NCI-H1105 treated with DMSO at 0.1 percent for 48 hours (cell line): ENCODE data around the gene SPRY4.
"Not testable (repeated sequence)": the region's sequence is repeated elsewhere in the genome, so short reads cannot be mapped to it uniquely, and the experiment has no call there.

Source experiments
- DNase-seq: peaks from one replicate; lab custom pipeline; 2025; lab: John Stamatoyannopoulos, UW

The SPRY4 gene

DNA sequence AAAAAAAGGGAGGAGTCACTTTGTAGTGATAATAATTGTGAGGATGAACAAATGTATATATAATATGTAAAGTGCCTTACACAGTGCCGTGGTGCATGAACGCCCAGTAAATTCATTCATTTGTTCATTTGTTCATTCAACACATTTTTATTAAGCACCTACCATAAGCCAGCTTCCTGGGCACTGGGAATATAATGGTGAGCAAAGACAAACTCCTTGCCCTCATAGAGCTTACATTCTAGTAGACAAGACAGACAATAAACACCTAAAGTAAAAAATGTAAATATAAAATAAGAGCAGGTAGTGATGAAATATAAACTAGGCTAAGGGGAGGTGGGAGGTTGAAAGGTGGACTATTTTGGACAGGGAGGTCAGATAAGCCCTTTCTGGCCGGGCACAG, 32.0 kb downstream of the SPRY4 start:
- DNase-seq: no peak

DNA sequence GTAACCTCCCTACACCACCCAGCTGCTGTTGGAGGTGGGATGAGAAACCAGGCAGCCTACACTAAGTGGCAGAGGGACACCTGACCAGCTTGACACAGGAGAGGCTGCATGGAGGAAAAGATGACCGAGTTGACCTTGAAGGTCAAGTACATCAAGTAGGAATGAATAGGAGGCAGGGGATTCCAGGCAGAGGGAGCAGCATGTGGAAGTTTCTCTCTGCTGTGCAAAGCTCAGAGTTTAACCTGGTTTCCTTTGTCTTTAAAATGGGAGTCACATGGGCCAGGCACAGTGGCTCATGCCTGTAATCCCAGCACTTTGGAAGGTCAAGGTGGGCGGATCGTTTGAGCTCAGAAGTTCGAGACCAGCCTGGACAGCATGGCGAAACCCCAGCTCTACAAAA, 32.6 kb downstream of the SPRY4 start:
- DNase-seq: no peak

DNA sequence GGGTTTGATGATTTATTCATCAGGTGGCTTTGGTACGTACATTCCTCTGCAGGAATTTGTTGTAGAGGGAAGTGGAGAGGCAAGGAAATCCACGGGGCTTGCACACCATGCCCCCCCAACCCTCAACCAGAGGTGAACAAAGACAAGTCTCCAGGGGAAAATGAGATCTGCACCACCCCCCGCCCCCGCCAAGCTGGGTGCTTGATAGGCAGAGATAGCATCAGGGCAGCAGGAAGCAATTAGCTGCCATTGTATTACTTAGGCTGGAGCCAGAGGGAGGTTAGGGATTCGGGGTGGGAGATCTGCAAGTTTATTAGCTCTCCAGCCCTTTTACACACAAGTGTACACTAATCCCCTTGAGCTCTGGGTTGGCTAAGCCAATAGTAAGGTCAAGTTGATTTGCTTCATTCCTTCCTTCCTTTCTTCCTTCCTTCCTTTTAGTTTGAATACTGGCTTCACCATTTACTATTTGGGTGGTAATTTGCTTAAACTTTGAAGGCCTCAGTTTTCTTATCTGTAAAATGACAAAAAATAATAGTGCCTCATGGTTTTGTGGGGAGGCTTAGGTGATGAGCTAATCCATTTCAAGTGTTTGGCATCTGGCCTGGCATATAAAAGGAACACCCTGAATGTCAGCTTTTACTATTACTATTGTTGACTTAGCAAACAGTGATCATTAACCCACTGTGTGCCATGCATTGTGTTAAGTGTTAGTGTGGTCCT, 34.1 kb downstream of the SPRY4 start:
- DNase-seq: peak; percentile 19

DNA sequence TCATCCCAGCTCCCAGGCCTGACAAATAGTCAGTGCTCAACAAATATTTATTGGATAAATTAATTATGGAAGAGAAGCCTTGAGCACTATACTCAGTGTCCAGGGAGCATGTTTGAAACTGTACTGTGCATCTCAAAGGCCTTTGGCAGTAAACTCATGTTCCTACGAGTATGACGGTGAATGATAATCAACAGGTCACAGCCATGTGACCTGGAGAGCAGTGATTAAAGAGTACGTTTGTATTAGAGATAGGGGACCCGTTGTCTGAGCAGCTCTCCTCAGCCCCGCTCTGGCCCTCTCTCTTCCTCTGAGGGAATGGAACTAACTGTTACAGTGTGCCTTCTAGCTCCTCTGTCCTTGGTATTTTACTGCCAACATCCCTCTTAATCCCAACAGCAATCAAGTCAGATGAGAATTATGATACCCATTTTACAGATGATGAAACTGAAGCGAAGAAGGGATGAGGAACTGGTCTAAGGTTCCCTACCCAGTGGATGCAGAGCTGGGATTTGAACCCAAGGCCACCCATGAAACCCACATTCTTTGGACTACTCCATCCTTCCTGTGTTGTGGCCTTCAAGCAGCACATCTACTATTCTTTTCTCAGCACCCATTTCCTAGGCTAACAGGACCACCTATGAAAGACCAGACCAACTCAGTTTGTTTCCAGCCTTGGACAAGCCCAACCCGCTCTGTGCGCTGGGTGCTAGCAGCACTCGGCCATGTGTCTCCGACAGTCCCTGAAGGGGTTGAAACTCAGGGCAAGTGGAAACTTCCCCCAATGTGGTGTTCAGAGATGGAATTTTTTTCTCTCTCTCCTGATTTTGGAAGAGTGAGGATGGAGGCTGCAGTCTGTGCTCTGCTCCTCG, 34.9 kb downstream of the SPRY4 start:
- no peak for DNase-seq

DNA sequence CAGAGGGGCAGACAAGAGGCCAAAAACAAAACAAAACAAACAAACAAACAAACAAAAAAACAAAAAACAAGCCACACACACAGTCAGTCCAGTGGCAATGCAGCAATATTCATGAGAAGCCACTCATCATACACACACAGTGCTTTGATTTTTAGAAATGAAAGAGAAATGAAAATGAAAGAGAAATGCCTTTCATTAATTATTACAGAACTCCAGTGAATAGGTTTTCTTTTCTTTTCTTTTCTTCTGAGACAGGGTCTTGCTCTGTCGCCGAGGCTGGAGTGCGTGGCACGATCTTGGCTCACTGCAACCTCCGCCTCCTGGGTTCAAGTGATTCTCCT, 36.9 kb downstream of the SPRY4 start:
- no peak for DNase-seq

DNA sequence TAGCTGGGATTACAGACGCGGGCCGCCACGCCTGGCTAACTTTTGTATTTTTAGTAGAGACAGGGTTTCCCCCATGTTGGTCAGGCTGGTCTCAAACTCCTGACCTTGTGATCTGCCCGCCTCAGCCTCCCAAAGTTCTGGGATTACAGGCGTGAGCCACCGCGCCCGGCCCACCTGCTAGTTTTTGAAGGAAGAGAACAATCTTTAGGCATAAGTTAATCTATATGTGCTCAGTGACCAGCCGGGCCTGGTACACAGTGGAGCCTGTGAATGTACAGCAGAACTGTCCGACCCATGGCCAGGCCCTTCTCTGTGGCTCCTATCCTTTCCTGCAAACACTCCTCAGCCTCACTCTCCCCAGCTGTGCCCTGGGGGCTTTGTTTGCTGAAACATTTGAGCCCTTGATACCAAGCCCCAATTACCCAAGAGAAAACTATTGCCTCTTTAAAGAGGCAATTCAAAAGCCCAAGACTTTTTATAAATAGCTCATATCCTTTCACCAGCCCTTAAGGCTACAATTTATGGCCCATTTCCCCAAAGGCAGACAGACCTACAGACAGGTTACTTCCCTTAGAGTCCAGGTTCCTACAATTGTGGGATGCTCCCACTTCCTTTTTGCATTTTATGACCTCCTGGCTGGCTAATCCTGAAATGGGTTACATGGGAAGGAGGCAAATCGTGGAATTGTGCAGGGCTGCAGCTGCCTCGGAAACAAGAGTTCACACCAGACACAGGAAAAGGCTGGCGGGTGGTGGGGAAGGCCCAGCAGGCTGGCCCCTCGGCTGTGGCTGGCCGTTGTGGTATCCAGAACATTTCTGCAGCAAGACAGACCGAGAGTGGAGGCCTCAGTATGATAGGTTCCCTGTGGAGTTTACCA, 37.5 kb downstream of the SPRY4 start:
- DNase-seq: no peak

DNA sequence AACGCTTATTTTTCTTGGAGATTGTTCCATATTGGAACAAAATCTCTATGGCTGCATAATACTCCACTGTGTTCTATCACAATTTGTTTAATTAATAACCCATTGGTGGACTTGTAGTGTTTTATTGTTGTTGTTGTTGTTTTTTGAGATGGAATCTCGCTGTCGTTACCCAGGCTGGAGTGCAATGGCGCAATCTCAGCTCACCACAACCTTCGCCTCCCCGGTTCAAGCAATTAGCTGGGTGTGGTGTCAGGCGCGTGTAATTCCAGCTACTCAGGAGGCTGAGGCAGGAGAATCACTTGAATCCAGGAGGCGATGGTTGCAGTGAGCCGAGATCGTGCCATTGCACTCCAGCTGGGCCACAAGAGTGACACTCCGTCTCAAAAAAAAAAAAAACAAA, 38.7 kb downstream of the SPRY4 start:
- DNase-seq: no peak

DNA sequence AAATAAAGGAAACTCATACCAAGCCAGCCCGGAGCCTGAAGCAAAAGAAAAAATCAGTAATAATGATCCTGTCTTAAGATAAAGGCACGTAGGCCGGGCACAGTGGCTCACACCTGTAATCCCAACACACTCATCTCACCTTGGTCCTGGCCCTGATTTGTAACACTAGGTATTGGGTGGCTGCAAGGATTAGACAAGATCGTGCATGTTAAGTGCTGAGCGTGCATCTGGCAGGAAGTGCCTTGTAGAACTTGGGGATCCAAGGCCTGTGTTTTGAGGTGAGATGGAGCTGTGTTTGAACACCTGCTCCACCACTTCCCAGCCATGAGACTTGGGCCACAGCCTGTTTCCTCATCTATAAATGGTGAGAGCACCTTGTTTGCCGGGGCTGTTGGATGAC, 41.5 kb downstream of the SPRY4 start:
- no peak for DNase-seq

DNA sequence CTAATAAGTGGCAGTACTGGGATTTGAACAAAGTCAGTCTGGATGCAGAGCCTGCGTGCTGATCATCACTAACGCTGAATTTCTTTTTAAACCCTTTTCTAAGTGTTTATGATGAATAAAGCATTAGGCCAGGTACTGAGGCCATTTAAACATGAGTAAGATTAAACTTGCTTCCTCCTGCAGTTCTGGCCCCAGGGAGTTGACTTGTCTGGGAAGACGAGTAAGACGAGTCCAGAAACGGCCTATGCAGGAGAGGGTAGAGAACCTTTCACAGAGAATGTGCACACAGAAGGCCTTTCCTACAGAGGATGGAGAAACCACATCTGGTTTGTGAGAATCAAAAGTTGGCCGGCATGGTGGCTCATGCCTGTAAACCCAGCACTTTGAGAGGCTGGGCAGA, 42.9 kb downstream of the SPRY4 start:
- no peak for DNase-seq

DNA sequence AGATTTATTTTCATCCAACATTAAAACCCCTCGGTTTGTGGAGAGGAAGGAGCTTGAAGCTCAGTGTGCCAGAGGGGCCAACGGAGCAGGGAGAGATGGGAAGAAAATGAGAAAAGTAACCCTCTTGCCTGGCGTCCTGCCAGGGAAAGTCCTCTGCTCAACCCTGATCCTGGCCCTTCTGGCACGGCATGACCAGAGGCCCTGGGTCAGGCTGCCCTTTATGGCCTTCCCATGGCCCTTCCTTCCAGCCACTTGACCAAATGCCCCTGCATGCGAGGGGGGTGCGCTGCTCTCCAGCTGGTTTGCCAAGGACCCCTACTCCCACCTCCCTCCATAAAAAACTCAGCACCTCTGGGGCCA, 43.8 kb downstream of the SPRY4 start:
- DNase-seq: no peak

DNA sequence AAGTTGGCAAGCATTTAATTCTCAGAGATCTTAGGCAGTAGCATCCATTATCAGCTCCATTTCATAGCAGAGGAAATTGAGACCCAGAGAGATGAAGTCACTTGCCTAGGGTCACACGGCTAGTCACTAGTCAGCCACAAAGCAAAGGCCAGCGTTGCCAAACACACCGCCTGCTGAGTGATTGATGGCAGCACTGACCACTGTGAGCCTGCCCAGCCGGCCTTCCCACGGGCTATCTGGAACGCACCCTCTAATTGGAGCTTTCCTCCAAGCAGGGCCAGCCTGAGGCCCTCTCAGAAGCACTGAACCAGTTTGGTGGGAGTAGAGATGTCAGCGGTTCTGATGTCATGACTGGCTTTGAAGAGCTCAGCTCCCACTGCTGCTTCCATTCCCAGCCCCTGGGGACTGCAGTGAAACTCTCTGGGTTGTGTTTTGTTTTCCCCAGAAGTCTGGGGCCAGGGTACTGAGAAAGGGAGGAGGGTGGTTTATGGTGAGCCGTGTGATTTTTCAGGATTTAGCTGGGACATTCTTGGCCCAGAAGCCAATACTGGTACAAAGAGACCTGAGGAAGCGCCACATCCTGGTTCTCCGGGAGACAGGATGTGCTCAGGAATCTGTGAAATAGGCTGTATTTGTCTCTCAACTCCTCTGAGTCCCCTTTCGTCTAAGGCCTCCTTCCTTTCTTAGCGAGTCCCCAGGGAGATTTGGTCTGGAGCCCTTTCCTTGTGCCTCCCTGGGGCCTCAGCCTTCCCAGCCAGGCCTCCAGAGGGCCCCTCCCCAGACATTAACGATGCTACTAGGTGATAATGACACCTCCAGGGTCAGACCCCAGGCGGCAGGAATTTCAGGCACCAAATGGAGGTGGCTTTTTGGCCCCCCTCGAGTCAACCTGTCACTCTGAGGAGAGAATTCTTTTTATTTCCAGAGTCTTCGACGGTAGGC, 44.5 kb downstream of the SPRY4 start:
- DNase-seq: no peak

DNA sequence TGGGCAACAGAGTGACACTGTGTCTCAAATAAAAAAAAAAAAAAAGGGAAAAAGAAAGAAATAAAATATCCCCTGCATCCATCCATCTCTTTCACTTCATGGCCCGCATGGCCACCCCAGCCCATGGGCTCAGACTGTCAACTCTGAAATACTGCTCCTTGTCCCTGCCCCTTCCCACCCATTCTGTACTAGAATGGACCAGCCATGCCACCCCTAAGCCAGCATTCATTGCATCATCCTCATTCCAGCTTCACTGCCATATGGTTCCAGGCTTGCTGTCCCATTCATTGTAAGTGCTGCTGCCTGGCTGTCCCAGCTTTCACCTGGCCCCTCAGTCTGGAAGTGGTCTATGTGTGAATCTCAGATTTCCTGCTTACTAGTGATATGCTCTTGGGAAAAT, 46.2 kb downstream of the SPRY4 start:
- no peak for DNase-seq

DNA sequence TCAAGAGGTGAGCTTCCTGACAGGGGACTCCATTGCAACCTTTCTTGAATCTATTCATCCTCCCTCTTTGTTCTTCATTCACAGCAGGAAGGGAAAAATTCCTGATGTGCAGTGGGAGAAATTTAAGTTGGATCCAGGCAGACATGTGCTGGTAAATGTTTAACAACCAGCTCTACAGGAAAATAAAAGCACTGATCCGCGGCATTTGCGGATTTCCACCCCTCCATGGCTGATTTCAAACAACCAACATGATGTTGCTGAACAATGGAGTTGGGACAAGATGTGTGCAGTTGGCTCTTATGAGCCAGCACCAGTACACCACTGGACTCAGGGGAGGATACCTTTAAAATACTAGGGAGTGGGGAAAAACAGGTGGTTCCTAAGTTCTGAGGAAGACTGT, 47.0 kb downstream of the SPRY4 start:
- DNase-seq: no peak

DNA sequence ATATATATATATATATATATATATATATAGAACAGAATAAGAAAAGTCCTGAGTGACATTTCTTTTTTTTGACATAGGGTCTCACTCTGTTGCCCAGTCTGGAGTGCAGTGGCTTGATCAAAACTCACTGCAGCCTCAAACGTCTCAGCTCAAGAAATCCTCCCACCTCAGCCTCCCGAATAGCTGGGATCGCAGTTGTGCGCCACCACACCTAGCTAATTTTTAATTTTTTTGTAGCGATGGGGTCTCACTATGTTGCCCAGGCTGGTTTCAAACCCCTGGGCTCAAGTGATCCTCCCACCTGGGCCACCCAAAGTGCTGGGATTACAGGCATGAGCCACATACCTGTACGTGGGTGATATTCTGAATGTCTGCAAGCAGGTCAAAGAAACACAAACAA, 48.3 kb downstream of the SPRY4 start:
- DNase-seq: no peak

DNA sequence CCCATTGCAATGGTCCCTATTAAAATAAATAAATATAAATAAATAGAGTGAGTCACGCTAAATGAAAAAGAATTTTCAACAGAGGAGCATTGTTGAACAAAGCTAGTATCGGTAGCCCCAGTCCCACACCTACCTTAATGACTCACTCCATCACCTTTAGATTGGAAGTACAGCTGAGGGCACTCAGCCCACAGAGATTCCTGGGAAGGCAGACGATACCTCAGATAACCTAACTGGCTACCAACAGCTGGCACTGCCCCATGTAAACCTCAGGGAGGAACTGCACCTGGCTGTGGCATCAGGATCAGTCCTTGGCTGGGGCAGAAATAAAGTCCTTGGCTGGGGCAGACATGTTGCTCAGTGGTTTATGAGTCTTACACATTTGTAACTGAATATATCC, 49.3 kb downstream of the SPRY4 start:
- no peak for DNase-seq

DNA sequence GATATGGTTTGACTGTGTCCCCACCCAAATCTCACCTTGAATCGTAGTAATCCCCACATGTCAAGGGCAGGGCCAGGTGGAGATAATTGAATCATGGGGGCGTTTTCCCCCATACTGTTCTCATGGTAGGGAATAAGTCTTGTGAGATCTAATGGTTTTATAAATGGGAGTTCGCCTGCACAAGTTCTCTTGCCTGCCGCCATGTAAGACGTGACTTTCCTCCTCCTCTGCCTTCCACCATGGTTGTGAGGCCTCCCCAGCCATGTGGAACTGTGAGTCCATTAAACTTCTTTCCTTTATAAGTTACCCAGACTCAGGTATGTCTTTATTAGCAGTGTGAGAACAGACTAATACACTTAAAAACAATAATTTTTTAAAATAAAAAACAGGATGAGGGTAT, 52.2 kb downstream of the SPRY4 start:
- DNase-seq: not testable (repeated sequence)

DNA sequence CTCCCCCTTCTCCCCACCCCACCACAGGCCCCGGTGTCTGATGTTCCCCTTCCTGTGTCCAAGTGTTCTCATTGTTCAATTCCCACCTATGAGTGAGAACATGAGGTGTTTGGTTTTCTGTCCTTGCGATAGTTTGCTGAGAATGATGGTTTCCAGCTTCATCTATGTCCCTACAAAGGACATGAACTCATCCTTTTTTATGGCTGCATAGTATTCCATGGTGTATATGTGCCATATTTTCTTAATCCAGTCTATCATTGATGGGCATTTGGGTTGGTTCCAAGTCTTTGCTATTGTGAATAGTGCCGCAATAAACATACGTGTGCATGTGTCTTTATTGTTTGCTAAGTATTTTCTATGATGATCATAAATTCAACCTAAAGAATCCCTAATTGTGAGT, 60.7 kb downstream of the SPRY4 start:
- DNase-seq: not testable (repeated sequence)

DNA sequence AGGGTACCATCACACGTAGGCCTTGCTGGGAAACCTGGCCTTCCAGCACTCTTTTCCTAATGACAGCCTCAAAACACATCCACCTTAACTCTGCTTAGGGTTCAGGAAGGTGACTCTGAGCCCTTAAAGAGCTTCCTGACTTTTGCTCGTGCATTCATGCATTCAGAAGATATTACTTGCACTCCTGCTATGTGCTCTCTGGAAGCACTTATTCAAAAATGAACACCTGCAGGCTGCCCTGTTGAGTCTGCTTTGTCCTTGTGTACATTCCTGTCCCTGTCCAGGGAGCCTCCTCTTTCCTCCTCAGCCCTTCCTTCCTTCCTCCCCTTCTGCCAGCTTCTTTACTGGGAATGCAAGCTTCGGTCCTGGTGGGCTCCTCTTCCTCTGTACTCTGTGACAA, 61.5 kb downstream of the SPRY4 start:
- DNase-seq: no peak

DNA sequence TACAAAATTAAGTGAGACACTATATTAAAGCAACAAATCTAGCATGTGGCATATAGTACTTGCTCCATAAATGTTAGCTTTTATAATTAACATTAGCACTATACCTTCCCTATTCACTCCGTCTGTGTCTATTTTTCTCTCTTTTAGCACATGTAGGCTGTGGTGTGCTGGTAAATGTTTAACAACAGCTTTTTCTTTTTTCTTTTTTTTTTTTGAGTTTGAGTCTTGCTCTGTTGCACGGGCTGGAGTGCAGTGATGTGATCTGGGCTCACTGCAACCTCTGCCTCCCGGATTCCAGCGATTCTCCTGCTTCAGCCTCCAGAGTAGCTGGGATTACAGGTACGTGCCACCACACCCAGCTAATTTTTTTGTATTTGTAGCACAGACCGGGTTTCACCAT, 62.1 kb downstream of the SPRY4 start:
- no peak for DNase-seq
